Aorta (tissue), 5 donors: Measurements from ENCODE around the gene DHX15. TPM values are rescaled to one million over a fixed set of nuclear protein-coding genes. Genes with fewer than 3 reads are reported as not detected.

ENCODE experiments used
- ATAC-seq: fragments of 200-7000 bp; cut with Tn5 transposase; one replicate; pipeline ENCODE4 v1.9.1; 2022; ENCODE audit warnings: moderate library complexity; ENCODE audit not compliant: low FRiP score
- DNase-seq, 2 donors: peaks; one replicate each; pipeline ENCODE4 v3.0.0-alpha.2; 2020
- H3K27ac ChIP-seq, 2 donors: one replicate each; pipeline ENCODE4 v1.5.1; 2013; ENCODE audit warnings: low read length in 2 of 2, mild to moderate bottlenecking in 2 of 2, moderate library complexity in 2 of 2, control low read depth in 1 of 2, inconsistent platforms in 1 of 2, low read depth in 1 of 2
- H3K27me3 ChIP-seq, 2 donors: one replicate each; pipeline ENCODE4 v1.6.1; 2013; ENCODE audit warnings: control low read depth in 1 of 2, low read length in 1 of 2, mild to moderate bottlenecking in 1 of 2, moderate library complexity in 1 of 2; ENCODE audit not compliant: insufficient read depth in 2 of 2, control insufficient read depth in 1 of 2
- H3K36me3 ChIP-seq, 2 donors: one replicate each; pipeline ENCODE4 v1.6.1; 2013; ENCODE audit warnings: control low read depth in 1 of 2, low read length in 1 of 2, mild to moderate bottlenecking in 1 of 2; ENCODE audit not compliant: insufficient read depth in 2 of 2, control insufficient read depth in 1 of 2
- H3K4me1 ChIP-seq, 2 donors: one replicate each; pipeline ENCODE4 v1.6.1; 2013; ENCODE audit warnings: low read length in 2 of 2, control low read depth in 1 of 2, mild to moderate bottlenecking in 1 of 2, moderate library complexity in 1 of 2; ENCODE audit not compliant: insufficient read depth in 2 of 2, control insufficient read depth in 1 of 2
- H3K4me3 ChIP-seq, 2 donors: one replicate each; pipeline ENCODE4 v1.5.1; 2013; ENCODE audit warnings: low read length in 2 of 2, control low read depth in 1 of 2, mild to moderate bottlenecking in 1 of 2
- H3K9me3 ChIP-seq: one replicate; pipeline ENCODE4 v1.6.1; 2013; ENCODE audit warnings: mild to moderate bottlenecking, low read length; ENCODE audit not compliant: control insufficient read depth
- WGBS, 2 donors: extraction: QIAGEN DNeasy Blood & Tissue Kit; methylation state at CpG; one replicate each; pipeline ENCODE4 v1.1.7; 2013; 5-methylcytosine and 5-hydroxymethylcytosine counted together
- intact Hi-C, 2 donors: fragments of 100-400 bp; cut with DNase I; formaldehyde crosslinking; loops; one replicate each; pipeline versions ENCODE4 v1.14.2 to v1.15.0; 2022
- polyA plus RNA-seq, 2 donors: library from polyadenylated mRNA; stranded (reverse); fragments of 200-250 nt; gene quantifications; one replicate each; pipeline ENCODE4 v1.2.3, GENCODE V29; 2013
- total RNA-seq, 2 donors: library from RNA; stranded (reverse); fragmentation: NEBNext Ultra II Directional; extraction: Animal tissue kit (Norgen Biotek cat#: 25700); gene quantifications; one replicate each; pipeline ENCODE4 v1.2.1, GENCODE V29; 2021
- donor health status: healthy with polysubstance abuse.
- donor health status: Bipolar disorder and iron deficiency.
- donor health status: DM: no; HTN: no; CAD: no.
- donor health status: DM: no; HTN: no; CAD: no.
- donor health status: DM: yes; HTN: yes; CAD: no.

Gene DHX15
- total and polyA plus RNA-seq, 4 donors, result 34.7 to 113 (median 82.5) TPM

- intact Hi-C loops, result no loop called here
- ATAC-seq, result no peak
- WGBS, 2 donors, result 84 to 88% methylated on average over 3 of the region's 3 CpGs
- Histone ChIP-seq H3K4me3 (no peak overlapping the region), H3K27ac (no peak overlapping the region), H3K27me3 (no peaks in the 10 kb centered on the region), H3K36me3 (no peaks in the 10 kb centered on the region), H3K4me1 (no peaks in the 10 kb centered on the region), H3K9me3 (peaks cover under 1% of the 10 kb centered on the region)
- DNase-seq, result no peak
Measured at GRCh38 chr4:24613502-24613901, 29.1 kb upstream of the DHX15 start.

GRCh38 chr4:24611575-24611974, 27.2 kb upstream of the DHX15 start:
- ATAC-seq (no peak), DNase-seq (no peak)
- H3K36me3 ChIP-seq, result no peaks in the 10 kb centered on the region
- H3K27ac ChIP-seq, result no peak overlapping the region
- peaks cover 1% of the 10 kb centered on the region for H3K9me3 ChIP-seq
- intact Hi-C loops, result no loop called here
- H3K4me3 ChIP-seq, result no peak overlapping the region
- no peaks in the 10 kb centered on the region for H3K27me3 ChIP-seq
- no peaks in the 10 kb centered on the region for H3K4me1 ChIP-seq
- WGBS, 2 donors, result 89 to 91% methylated on average over 11 of the region's 11 CpGs

GRCh38 chr4:24607334-24607733, 23.0 kb upstream of the DHX15 start:
- no peak for ATAC-seq
- intact Hi-C loops, result no loop called here

GRCh38 chr4:24605216-24605615, 20.9 kb upstream of the DHX15 start:
- DNase-seq, result no peak
- Histone ChIP-seq H3K27me3 (no peaks in the 10 kb centered on the region), H3K27ac (no peak overlapping the region), H3K4me1 (no peaks in the 10 kb centered on the region), H3K4me3 (no peak overlapping the region), H3K36me3 (no peaks in the 10 kb centered on the region), H3K9me3 (peaks cover 1% of the 10 kb centered on the region)
- no peak for ATAC-seq
- intact Hi-C loops, result no loop called here

More at GRCh38 chr4:24607334-24607733, 23.0 kb upstream of the DHX15 start:
- no peaks in the 10 kb centered on the region for H3K27me3 ChIP-seq
- H3K4me3 ChIP-seq, result no peak overlapping the region
- peaks cover 1% of the 10 kb centered on the region for H3K9me3 ChIP-seq
- no peaks in the 10 kb centered on the region for H3K4me1 ChIP-seq
- no peak overlapping the region for H3K27ac ChIP-seq
- no peaks in the 10 kb centered on the region for H3K36me3 ChIP-seq
- DNase-seq, result no peak

GRCh38 chr4:24604558-24605214, 20.3 kb upstream of the DHX15 start:
- Histone ChIP-seq H3K36me3 (no peaks in the 10 kb centered on the region), H3K4me3 (no peak overlapping the region), H3K4me1 (no peaks in the 10 kb centered on the region), H3K27me3 (no peaks in the 10 kb centered on the region), H3K9me3 (peaks cover 1% of the 10 kb centered on the region), H3K27ac (no peak overlapping the region)
- no peak for DNase-seq
- intact Hi-C loops, result no loop called here
- ATAC-seq, result no peak
- WGBS, 2 donors, result 63 to 64% methylated on average over 4 of the region's 4 CpGs

GRCh38 chr4:24603343-24603742, 19.0 kb upstream of the DHX15 start:
- H3K27me3 ChIP-seq, result no peaks in the 10 kb centered on the region
- 65 to 74% methylated on average over 6 of the region's 6 CpGs for WGBS, 2 donors
- DNase-seq (no peak), ATAC-seq (no peak)
- intact Hi-C loops, result no loop called here
- no peaks in the 10 kb centered on the region for H3K4me1 ChIP-seq
- H3K4me3 ChIP-seq, result no peak overlapping the region
- H3K9me3 ChIP-seq, result no peaks in the 10 kb centered on the region
- H3K27ac ChIP-seq, result no peak overlapping the region
- no peaks in the 10 kb centered on the region for H3K36me3 ChIP-seq

GRCh38 chr4:24601121-24601520, 16.8 kb upstream of the DHX15 start:
- Histone ChIP-seq H3K4me3 (no peak overlapping the region), H3K27ac (no peak overlapping the region), H3K4me1 (no peaks in the 10 kb centered on the region), H3K27me3 (no peaks in the 10 kb centered on the region), H3K9me3 (peaks cover 2% of the 10 kb centered on the region), H3K36me3 (no peaks in the 10 kb centered on the region)
- no peak for ATAC-seq
- intact Hi-C loops, result no loop called here
- DNase-seq, result no peak
- WGBS, 2 donors, result 98 to 100% methylated on average over 1 of the region's 1 CpG

GRCh38 chr4:24599275-24599674, 14.9 kb upstream of the DHX15 start:
- DNase-seq (no peak), ATAC-seq (no peak)
- Histone ChIP-seq H3K4me3 (no peak overlapping the region), H3K27me3 (no peaks in the 10 kb centered on the region), H3K27ac (no peak overlapping the region), H3K4me1 (no peaks in the 10 kb centered on the region), H3K9me3 (peaks cover 2% of the 10 kb centered on the region), H3K36me3 (no peaks in the 10 kb centered on the region)
- intact Hi-C loops, result no loop called here
- 93 to 94% methylated on average over 22 of the region's 22 CpGs for WGBS, 2 donors

- Histone ChIP-seq H3K4me3 (no peak overlapping the region), H3K9me3 (peaks cover 2% of the 10 kb centered on the region), H3K27ac (no peak overlapping the region), H3K27me3 (no peaks in the 10 kb centered on the region), H3K36me3 (no peaks in the 10 kb centered on the region), H3K4me1 (no peaks in the 10 kb centered on the region)
- DNase-seq (no peak), ATAC-seq (no peak)
- WGBS, 2 donors, result 64 to 73% methylated on average over 8 of the region's 8 CpGs
- intact Hi-C loops, result no loop called here
Measured at GRCh38 chr4:24598025-24598424, 13.7 kb upstream of the DHX15 start.
